GM12875 (cell line): ENCODE data around the gene PGM2L1.

Experiments
- H3K4me3 ChIP-seq: one replicate; pipeline ENCODE4 v1.5.1; 2011; ENCODE audit warnings: low read depth, low read length, control low read depth
- CTCF ChIP-seq: IDR thresholded peaks from 2 replicates; pipeline ENCODE4 v1.5.1; 2011; ENCODE audit warnings: low read depth, mild to moderate bottlenecking, control low read depth, inconsistent platforms, low read length, moderate library complexity, borderline replicate concordance; ENCODE audit not compliant: insufficient read depth

The PGM2L1 gene

GRCh38 chr11:74438681-74439080 is 40.4 kb upstream of the PGM2L1 start:
- no peak overlapping the region for H3K4me3 ChIP-seq
- TF ChIP-seq CTCF: no peak

- no peak for TF ChIP-seq CTCF
- no peak overlapping the region for H3K4me3 ChIP-seq
Measured at GRCh38 chr11:74437441-74438042, 39.3 kb upstream of the PGM2L1 start.

GRCh38 chr11:74434528-74434927 is 36.3 kb upstream of the PGM2L1 start:
- no peak overlapping the region for H3K4me3 ChIP-seq
- TF ChIP-seq CTCF: no peak

GRCh38 chr11:74429205-74429604 is 31.0 kb upstream of the PGM2L1 start:
- no peak overlapping the region for H3K4me3 ChIP-seq
- TF ChIP-seq CTCF: no peak

- no peak for TF ChIP-seq CTCF
Measured at GRCh38 chr11:74427384-74427886, 29.2 kb upstream of the PGM2L1 start.

GRCh38 chr11:74425100-74425499 is 26.9 kb upstream of the PGM2L1 start:
- no peak overlapping the region for H3K4me3 ChIP-seq
- no peak for TF ChIP-seq CTCF

More at GRCh38 chr11:74427384-74427886, 29.2 kb upstream of the PGM2L1 start:
- H3K4me3 ChIP-seq: no peak overlapping the region

GRCh38 chr11:74418509-74418895 is 20.3 kb upstream of the PGM2L1 start:
- no peak overlapping the region for H3K4me3 ChIP-seq
- no peak for TF ChIP-seq CTCF
